Daoy (cell line): ENCODE results near the gene VCPKMT. TPM values are rescaled to one million over a fixed set of nuclear protein-coding genes. Genes with fewer than 3 reads are reported as not detected.

Source experiments
- DNase-seq: peaks from one replicate; pipeline ENCODE4 v3.0.0-alpha.2; 2015; ENCODE audit warnings: low read depth
- total RNA-seq: library from RNA; depleted of rRNA; stranded (reverse); fragments of >200 nt; shearing (Covaris generic); gene quantifications from 2 replicates; pipeline ENCODE4 v1.2.3, GENCODE V29; 2014; rRNA removed

Gene VCPKMT
- 14.5 and 18.8 TPM in 2 replicates for total RNA-seq

- DNase-seq = peak; percentile 98
Measured at GRCh38 chr14:50116181-50116956, at the start of gene VCPKMT. Gene VCPKMT (minus strand): TSS chr14:50116572. CDS start chr14:50116552, 20 bp downstream.

DNA sequence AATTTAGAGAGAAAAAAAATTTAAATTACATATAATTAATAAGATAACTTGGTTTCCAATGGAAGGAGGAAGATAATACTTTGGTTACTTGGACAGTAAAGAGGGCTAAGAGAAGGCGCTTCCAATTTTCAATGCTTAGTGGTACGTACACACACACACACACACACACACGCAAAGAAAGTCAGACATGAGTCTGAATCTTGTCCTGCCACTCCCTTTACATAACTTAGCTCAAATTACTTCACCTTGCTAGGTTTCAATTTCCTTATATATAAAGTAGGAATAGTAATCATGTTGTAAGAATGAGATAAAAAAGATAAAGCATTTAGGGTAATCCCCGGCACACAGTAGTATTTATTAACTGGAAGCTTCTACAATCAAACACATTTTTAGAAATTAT lies 39.7 kb upstream of the VCPKMT start:
- DNase-seq = no peak

DNA sequence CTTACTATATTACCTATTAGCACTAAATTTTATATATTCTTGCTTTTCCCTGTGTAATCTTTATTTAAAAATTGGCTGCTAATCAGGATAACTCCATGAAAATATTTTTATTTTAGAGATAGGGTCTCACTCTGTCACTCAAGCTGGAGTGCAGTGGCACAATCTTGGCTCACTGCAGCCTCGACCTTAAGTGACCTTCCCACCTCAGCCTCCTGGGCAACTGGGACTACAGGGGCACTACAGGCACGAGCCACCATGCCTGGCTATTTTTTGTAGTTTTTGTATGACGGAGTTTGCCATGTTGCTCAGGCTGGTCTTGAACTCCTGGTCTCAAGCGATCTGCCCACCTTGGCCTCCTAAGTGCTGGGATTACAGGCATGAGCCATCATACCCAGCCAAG lies 32.4 kb upstream of the VCPKMT start:
- no peak for DNase-seq

GRCh38 chr14:50139192-50139591 lies 22.8 kb upstream of the VCPKMT start:
- peak; percentile 50 for DNase-seq

DNA sequence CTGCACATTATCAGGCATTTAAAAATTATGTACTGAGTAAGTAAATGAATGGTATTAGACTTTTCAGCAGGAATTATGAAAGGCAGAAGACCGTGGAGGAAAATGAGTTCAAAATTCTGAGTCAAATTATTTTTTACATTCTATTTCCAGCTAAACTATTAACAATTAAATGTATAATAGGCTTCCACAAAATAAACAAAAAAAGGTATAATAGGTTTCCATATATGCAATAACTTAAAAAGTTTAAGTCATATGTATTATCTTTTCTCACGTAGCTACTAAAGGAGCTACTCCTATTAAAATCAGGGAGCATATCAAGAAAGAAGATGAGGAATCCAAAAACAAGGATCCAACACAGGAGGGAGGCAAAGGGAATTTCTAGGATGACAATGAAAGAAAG lies 11.4 kb upstream of the VCPKMT start:
- DNase-seq = no peak

- DNase-seq = no peak
Measured at GRCh38 chr14:50123062-50123461, 6.7 kb upstream of the VCPKMT start.

DNA sequence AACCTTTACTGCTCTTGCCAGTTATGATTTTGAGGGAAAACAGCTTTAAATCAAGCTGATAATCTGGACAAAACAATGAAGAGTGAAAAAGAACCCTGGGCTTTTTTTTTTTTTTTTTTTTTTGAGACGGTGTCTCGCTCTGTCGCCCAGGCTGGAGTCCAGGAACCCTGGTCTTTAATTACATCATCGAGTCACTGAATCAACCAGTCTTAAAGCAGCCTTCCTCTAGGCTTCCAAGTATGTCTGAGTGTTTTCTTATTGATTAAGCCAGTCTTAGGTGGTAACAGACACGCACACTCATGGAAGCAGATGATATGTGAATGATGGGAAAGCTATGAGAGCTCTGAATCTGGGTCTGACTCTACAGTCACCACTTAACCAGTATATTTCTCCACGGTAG lies 5.9 kb upstream of the VCPKMT start:
- DNase-seq = no peak

- no peak for DNase-seq
Measured at GRCh38 chr14:50121486-50121885, 5.1 kb upstream of the VCPKMT start.

DNA sequence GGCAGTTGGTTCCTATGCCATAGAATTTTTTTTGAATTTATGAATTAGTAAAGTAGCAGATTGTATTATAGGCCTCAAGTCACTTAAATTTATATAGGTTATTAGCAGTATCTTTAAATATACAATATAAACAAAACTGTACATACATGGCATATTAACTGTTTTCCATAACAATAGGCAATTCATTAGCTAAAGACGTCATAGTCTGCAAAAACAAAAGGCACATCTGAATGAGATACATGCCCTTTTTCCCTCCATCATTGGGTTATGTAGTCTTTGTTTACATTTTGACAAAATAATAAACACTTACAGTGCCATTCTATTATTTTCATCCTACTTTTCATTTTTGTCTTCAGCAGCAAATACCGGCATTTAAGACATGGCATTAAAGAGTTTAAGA lies 1.1 kb upstream of the VCPKMT start:
- no peak for DNase-seq

DNA sequence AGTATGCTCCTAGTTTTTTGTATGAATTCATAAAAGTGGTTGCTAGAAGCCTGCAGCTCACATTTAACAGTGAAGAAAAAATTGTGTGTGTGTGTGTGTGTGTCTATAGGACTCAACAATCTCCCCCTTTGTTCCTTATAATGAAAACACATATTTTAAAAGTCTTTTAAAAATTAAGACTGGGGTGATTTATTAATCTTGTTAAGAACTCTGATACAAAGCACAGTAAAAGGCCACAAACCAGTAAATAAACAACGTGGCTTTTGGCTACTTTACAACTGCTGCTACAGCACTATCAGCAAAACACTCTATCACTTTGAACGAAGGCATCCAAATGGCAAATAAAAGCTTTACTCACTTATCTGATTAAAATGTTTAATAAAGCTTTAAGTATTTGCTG lies 594 bp upstream of the VCPKMT start:
- DNase-seq = no peak

- no peak for DNase-seq
Measured at GRCh38 chr14:50113381-50114035, 2.9 kb downstream of the VCPKMT start.

DNA sequence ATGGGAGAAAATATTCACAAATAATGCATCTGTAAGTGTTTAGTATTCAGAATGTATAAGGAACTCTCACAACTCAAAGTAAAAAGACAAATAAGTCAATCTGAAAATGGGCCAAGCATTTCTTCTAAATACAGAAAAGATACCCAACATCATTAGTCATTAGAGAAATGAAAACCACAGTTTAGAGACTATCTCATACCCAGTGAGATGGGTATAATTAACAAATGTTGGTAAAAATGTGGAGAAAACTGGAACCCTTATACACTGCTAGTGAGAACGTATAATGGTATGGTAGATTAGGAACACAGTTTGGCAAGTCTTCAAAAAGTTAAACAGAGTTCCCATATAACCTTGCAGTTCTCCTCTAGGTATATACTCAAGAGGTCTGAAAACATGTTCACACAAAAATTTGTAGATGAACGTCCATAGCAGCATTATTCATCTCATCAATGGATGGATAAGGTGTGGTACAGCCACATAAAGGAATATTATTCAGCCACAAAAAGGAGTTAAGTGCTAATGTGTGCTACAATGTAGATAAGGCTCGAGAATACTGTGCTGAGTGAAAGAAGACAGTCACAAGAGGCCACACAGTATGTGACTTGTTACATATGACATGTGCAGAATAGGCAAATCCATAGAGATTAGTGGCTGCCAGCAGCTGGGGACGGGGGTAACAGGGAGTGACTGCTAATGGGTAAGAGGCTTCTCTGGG lies 5.9 kb downstream of the VCPKMT start:
- no peak for DNase-seq

DNA sequence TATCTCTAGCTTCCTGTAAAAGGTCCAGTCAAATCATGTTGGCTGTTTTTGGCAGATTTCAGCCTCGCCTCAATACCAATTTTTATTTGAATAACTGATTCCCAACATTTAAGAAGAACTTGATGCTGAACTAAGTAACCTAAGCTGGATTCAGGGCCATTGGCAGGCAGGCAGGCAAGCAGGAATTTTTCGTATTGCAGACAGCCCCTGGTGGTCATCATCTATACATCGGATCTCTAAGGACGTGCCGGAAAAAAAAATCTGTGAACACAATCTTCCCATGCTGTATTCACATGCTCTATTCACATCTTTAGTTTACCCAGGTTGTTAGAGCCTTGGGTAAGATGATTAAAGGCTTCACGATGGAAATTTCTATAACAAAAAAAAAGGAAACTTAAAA lies 7.0 kb downstream of the VCPKMT start:
- no peak for DNase-seq

GRCh38 chr14:50107850-50108249 lies 8.5 kb downstream of the VCPKMT start:
- DNase-seq = no peak

DNA sequence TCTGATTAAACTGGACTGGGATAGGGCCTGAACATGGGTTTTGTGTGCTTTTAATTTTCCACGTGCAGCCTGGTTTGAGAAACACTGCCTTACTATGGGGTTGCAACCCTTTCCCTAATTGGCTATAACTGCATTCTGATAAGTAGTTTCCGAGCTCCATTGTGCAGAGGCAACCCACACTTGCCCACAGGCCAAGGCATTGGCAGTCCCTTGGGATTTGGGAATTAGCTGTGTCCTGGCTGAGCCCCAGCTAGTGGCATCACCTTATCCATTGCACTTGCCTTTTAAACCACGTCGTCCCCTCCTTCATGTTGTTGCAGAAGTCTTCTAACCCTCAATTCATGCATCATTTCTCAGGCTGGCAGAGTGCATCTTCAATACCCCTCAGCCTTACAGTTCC lies 10.2 kb downstream of the VCPKMT start:
- no peak for DNase-seq

DNA sequence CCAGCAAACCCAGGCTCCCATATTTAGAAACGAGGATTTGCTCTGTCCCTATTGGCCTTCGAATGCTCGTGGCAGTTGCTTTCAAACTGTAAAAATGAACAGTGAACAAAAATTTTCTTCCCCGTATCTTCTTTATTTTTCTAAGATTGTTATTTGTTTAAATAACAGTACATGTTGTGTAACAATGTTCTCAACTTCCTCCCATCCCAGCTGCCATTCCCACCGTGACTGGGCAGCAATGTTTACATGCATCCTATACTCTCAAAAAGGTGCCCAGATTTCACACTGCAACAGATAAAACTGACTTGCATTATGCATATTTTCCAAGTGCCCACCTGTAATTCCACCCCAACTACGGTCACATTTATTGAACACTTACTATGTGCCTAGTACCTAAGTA lies 12.8 kb downstream of the VCPKMT start:
- DNase-seq = no peak

- DNase-seq = no peak
Measured at GRCh38 chr14:50101417-50101816, 15.0 kb downstream of the VCPKMT start.

DNA sequence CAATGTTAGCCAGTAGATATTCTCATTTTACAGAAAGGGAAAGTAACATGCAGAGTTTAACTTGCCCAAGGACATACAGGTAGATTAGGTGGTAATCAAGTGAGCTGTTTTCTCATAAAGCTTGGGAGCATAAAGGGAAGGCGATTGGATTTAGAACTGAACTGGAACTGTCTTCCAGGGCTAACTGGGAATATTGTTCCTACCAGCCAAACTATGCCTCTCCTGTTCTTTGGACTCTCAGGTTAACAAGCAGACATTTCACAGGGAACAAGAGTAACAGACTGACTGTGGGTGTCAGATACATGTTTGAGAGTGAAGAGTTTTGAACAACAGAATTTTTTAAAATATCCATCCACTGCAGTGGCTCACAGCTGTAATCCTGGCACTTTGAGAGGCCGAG lies 15.6 kb downstream of the VCPKMT start:
- DNase-seq = no peak

DNA sequence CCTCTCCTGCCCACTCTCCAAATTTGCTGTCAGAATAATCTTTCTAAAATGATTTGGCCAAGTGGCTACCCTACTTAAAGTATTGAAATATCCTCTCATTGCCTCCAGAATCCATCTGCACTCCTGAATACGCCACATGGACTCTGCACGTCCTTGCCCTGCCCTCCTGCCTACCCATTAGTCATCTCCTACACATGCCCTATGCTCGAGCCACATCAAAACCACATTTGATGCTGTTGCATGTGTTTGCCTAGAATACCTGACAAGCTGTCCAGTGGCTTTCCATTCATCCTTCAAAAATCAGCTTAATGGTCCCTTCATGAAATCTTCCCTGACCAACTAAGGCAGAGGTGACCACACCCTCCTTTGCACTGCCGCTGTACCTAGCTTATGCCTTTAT lies 17.0 kb downstream of the VCPKMT start:
- DNase-seq = peak; percentile 72

- no peak for DNase-seq
Measured at GRCh38 chr14:50095895-50096294, 20.5 kb downstream of the VCPKMT start.

- no peak for DNase-seq
Measured at GRCh38 chr14:50094056-50094755, 22.2 kb downstream of the VCPKMT start.

GRCh38 chr14:50093496-50093895 lies 22.9 kb downstream of the VCPKMT start:
- DNase-seq = no peak
